KMS-11 (cell line): ENCODE data around the gene GRID1.

ENCODE experiments used
- H2AFZ ChIP-seq: fragments of 200-600 bp; sonication (generic); 2 replicates; pipeline ENCODE4 v1.6.1; 2016; ENCODE audit warnings: antibody characterized with exemption, mixed run types, low read depth
- H3K27ac ChIP-seq: fragments of 200-600 bp; sonication (generic); 2 replicates; pipeline ENCODE4 v1.6.1; 2016; ENCODE audit warnings: mild to moderate bottlenecking, mixed run types
- H3K27me3 ChIP-seq: fragments of 200-600 bp; sonication (generic); 2 replicates; pipeline ENCODE4 v1.6.1; 2017; ENCODE audit warnings: mild to moderate bottlenecking, low read depth, mixed run types, moderate library complexity; ENCODE audit not compliant: insufficient read depth
- H3K36me3 ChIP-seq: fragments of 200-600 bp; sonication (generic); 2 replicates; pipeline ENCODE4 v1.6.1; 2017; ENCODE audit warnings: mild to moderate bottlenecking, mixed run types; ENCODE audit not compliant: insufficient read depth
- H3K4me1 ChIP-seq: fragments of 200-600 bp; sonication (generic); 2 replicates; pipeline ENCODE4 v1.6.1; 2016; ENCODE audit warnings: mild to moderate bottlenecking, low read depth, mixed run types; ENCODE audit not compliant: poor library complexity, severe bottlenecking
- H3K4me2 ChIP-seq: fragments of 200-600 bp; sonication (generic); 2 replicates; pipeline ENCODE4 v1.7.0; 2016; ENCODE audit warnings: mild to moderate bottlenecking, mixed run types
- H3K4me3 ChIP-seq: fragments of 200-600 bp; sonication (generic); IDR thresholded peaks from 2 replicates; pipeline ENCODE4 v1.6.1; 2017; ENCODE audit warnings: low read depth, low read length, mixed read lengths; ENCODE audit not compliant: insufficient read depth
- H3K79me2 ChIP-seq: fragments of 200-600 bp; sonication (generic); 2 replicates; pipeline ENCODE4 v1.6.1; 2016; ENCODE audit warnings: low read depth, mixed run types; ENCODE audit not compliant: insufficient read depth
- H3K9ac ChIP-seq: fragments of 200-600 bp; sonication (generic); 2 replicates; pipeline ENCODE4 v1.6.1; 2016; ENCODE audit warnings: mild to moderate bottlenecking, mixed run types
- H4K20me1 ChIP-seq: fragments of 200-600 bp; sonication (generic); 2 replicates; pipeline ENCODE4 v1.6.1; 2016; ENCODE audit warnings: mild to moderate bottlenecking, mixed run types; ENCODE audit not compliant: insufficient read depth
- TF ChIP-seq, protein P1 (sequence below): fragments of 200-600 bp; sonication (generic); conservative IDR thresholded peaks from 2 replicates; pipeline ENCODE4 v1.6.1; 2017; ENCODE audit warnings: low read depth, mild to moderate bottlenecking, antibody characterized with exemption, low read length, moderate library complexity, mixed read lengths

The GRID1 gene

DNA sequence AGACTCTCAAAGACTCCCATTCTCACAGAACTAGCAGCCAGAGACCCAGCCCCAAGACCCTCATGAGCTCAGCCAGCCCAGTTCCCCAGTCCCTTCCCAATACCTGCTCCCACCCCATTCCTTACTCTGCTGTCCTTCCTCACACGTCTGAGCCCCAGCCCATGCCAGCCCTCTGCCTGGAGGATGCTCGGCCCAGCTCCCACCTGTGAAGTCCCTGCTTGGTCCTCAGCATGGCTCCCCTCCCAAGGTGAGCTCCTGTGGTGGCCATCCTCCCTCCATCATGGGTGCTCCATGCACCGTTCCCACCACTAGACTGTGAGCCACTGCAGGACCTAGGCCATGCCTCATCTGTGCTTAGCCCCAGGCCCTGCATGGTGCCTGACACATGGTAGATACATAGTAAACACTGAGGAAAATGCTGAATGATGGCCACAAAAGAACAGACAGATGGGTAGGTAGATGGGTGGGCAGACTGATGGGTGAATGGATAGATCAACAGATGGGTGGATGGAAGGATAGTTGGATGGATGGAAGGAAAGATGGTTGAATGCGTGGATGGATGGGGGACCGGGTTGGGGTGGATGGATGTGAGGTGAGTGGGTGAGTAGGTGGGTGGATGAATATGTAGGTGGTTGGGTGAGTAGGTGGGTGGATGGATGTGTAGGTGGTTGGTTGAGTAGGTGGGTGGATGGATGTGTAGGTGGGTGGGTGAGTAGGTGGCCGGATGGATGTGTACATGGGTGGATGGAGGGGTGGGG is 138.9 kb downstream of the GRID1 start:
- no peak overlapping the region for H3K4me3 ChIP-seq
- no peak overlapping the region for H3K9ac ChIP-seq
- no peak overlapping the region for H3K27ac ChIP-seq
- no peaks in the 10 kb centered on the region for H3K27me3 ChIP-seq
- no peak overlapping the region for H2AFZ ChIP-seq
- no peaks in the 10 kb centered on the region for H3K36me3 ChIP-seq
- H3K4me2 ChIP-seq = no peak overlapping the region
- H3K79me2 ChIP-seq = no peaks in the 10 kb centered on the region
- TF ChIP-seq, protein P1, sequence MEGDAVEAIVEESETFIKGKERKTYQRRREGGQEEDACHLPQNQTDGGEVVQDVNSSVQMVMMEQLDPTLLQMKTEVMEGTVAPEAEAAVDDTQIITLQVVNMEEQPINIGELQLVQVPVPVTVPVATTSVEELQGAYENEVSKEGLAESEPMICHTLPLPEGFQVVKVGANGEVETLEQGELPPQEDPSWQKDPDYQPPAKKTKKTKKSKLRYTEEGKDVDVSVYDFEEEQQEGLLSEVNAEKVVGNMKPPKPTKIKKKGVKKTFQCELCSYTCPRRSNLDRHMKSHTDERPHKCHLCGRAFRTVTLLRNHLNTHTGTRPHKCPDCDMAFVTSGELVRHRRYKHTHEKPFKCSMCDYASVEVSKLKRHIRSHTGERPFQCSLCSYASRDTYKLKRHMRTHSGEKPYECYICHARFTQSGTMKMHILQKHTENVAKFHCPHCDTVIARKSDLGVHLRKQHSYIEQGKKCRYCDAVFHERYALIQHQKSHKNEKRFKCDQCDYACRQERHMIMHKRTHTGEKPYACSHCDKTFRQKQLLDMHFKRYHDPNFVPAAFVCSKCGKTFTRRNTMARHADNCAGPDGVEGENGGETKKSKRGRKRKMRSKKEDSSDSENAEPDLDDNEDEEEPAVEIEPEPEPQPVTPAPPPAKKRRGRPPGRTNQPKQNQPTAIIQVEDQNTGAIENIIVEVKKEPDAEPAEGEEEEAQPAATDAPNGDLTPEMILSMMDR = no peak
- no peaks in the 10 kb centered on the region for H4K20me1 ChIP-seq
- H3K4me1 ChIP-seq = peaks cover 32% of the 10 kb centered on the region

DNA sequence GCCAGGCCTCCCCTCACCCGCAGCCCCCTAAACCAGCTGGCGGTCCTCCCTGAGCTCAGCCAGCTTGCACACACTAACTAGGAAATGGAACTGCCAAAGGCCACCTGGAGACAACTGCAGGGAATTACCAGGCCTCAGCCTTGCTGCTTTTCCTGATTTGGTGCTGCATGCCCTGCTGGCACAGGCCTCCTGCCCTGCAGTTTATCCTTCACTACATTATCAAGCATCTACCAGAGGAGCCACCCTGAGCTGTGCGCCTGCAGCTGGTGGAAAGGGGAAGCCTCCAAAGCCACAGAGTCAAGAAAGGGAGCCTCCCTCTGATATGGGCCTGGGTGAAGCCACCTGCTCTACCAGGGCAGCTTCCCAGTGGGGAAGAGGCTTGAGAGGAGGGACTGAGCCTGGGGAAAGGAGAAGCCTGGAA is 139.8 kb downstream of the GRID1 start:
- no peak overlapping the region for H3K9ac ChIP-seq
- H2AFZ ChIP-seq = no peak overlapping the region
- H3K27me3 ChIP-seq = no peaks in the 10 kb centered on the region
- no peak overlapping the region; the same call in 1 of the 2 replicates for H3K4me2 ChIP-seq
- peaks cover 32% of the 10 kb centered on the region for H3K4me1 ChIP-seq
- H4K20me1 ChIP-seq = no peaks in the 10 kb centered on the region
- H3K79me2 ChIP-seq = no peaks in the 10 kb centered on the region
- H3K27ac ChIP-seq = no peak overlapping the region; the same call in 1 of the 2 replicates
- TF ChIP-seq, protein P1 = no peak
- no peaks in the 10 kb centered on the region for H3K36me3 ChIP-seq
- no peak overlapping the region for H3K4me3 ChIP-seq

DNA sequence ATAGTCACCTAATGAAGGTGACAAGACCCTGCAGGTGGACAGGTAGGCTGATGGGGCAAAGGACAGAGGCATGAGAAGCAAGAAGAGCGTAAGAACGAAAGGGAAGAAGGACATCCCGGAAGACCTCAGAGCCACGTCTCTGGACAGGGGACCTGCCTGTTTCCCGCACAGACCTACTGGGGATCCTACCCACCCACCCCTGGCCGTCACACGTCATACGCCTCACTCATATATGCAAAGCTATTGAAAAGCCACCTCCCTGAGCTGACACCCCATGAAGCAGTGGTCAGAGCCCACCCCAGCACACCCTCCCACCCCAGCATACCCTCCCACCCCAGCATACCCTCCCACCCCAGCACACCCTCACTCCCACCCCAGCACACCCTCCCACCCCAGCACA is 140.6 kb downstream of the GRID1 start:
- Histone ChIP-seq H3K4me2 (peak overlapping the region; percentile 77; the same call in 1 of the 2 replicates), H3K79me2 (no peaks in the 10 kb centered on the region), H3K27me3 (no peaks in the 10 kb centered on the region), H3K27ac (peak overlapping the region; percentile 81; the same call in 1 of the 2 replicates), H3K9ac (no peak overlapping the region; the same call in 1 of the 2 replicates), H4K20me1 (no peaks in the 10 kb centered on the region), H3K4me1 (peaks cover 32% of the 10 kb centered on the region), H3K4me3 (no peak overlapping the region), H3K36me3 (no peaks in the 10 kb centered on the region), H2AFZ (no peak overlapping the region)
- TF ChIP-seq, protein P1 = no peak

DNA sequence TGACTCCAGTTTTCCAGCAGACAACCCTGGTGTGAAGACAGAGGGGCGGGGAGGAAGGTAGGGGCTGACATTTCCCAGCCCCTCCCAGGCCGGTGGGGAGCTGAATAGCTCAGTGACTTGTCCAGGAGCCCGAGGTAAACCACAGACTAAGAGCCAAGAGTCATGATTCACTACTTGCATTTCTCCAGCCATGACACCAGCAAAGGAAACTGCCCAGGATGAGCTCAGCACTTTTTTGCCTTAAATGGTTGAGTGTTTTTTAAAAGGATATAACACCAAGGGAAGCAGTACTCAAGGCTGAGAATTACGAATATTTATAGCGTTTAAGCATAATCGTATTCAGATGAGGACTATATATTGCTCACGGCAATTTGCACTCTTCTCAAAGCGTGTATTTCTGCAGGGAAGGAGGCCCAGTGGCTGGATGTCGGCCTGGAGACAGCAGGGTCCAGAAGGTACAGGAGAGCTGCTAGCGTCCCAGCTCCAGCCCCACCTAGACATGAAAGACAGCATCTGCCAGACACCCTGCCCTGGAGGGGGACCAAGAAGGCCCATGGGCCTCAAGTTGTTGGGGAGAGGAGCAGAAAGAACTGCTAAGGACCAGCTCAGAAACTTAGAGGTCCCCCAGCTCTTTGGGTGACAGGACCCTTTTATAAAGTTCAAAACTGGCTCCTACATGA is 141.4 kb downstream of the GRID1 start:
- Histone ChIP-seq H3K36me3 (no peaks in the 10 kb centered on the region), H3K4me2 (peak overlapping the region; percentile 77), H3K4me3 (no peak overlapping the region), H3K79me2 (no peaks in the 10 kb centered on the region), H3K27me3 (no peaks in the 10 kb centered on the region), H3K27ac (peak overlapping the region; percentile 81), H4K20me1 (no peaks in the 10 kb centered on the region), H3K4me1 (peaks cover 32% of the 10 kb centered on the region), H2AFZ (peak overlapping the region; percentile 34; the same call in 1 of the 2 replicates), H3K9ac (peak overlapping the region; percentile 49; the same call in 1 of the 2 replicates)
- TF ChIP-seq, protein P1 = no peak
